ENCODE data around the gene ARHGAP25. TPM values are rescaled to one million over a fixed set of nuclear protein-coding genes. Genes with fewer than 3 reads are reported as not detected.

Gene ARHGAP25
- total and polyA plus RNA-seq, 4 donors: 3.5 to 7.0 (median 5.3) TPM

DNA sequence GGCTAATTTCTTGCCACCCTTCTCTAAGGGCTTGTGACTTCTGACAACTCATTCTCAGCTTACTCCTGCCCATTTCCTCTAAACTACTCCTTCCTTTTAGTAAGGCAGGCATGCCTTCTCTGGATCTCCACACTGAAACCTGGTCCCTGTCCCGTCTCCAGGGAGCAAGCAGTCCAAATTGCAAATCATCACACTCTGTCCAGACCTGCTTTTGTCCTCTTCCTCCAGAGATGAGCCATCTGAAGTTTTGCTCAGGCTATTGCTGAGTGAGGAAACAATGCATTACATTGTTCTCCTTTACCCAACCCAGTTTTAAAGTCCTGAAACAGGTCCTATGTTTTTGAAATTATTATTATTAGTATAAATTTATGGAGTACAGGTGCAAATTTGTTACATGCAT lies 57.3 kb downstream of the ARHGAP25 start:
- DNase-seq (ENCODE audit: low spot score): no peak
- WGBS: 60% methylated on average over 1 of the region's 1 CpG
- no peak overlapping the region for H3K9ac ChIP-seq (ENCODE audit: low read depth in 1 of 2, low read length in 2 of 2)
- no peaks in the 10 kb centered on the region for H3K9me3 ChIP-seq (ENCODE audit: control insufficient read depth in 4 of 4, low read length in 3 of 4)
- TF ChIP-seq SP1 (IDR thresholded peaks at IDR 0.05) (no peak), RXRA (IDR thresholded peaks at IDR 0.05) (no peak), FOXA1 (IDR thresholded peaks at IDR 0.05) (no peak), JUND (IDR thresholded peaks at IDR 0.05) (no peak), RAD21 (IDR thresholded peaks at IDR 0.05) (no peak), EGR1 (IDR thresholded peaks at IDR 0.05; ENCODE audit: low read depth in 2 of 2) (no peak), FOXA2 (IDR thresholded peaks at IDR 0.05) (no peak), YY1 (IDR thresholded peaks at IDR 0.05) (no peak), HNF4G (IDR thresholded peaks at IDR 0.05) (no peak), GABPA (IDR thresholded peaks at IDR 0.05 in 1 of 2, conservative IDR thresholded peaks at IDR 0.05 in 1 of 2) (no peak)
- TF ChIP-seq, protein P1, sequence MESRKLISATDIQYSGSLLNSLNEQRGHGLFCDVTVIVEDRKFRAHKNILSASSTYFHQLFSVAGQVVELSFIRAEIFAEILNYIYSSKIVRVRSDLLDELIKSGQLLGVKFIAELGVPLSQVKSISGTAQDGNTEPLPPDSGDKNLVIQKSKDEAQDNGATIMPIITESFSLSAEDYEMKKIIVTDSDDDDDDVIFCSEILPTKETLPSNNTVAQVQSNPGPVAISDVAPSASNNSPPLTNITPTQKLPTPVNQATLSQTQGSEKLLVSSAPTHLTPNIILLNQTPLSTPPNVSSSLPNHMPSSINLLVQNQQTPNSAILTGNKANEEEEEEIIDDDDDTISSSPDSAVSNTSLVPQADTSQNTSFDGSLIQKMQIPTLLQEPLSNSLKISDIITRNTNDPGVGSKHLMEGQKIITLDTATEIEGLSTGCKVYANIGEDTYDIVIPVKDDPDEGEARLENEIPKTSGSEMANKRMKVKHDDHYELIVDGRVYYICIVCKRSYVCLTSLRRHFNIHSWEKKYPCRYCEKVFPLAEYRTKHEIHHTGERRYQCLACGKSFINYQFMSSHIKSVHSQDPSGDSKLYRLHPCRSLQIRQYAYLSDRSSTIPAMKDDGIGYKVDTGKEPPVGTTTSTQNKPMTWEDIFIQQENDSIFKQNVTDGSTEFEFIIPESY (IDR thresholded peaks at IDR 0.05): no peak
- TF ChIP-seq, protein P2, sequence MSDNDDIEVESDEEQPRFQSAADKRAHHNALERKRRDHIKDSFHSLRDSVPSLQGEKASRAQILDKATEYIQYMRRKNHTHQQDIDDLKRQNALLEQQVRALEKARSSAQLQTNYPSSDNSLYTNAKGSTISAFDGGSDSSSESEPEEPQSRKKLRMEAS (IDR thresholded peaks at IDR 0.05): no peak
- TF ChIP-seq, protein P3, sequence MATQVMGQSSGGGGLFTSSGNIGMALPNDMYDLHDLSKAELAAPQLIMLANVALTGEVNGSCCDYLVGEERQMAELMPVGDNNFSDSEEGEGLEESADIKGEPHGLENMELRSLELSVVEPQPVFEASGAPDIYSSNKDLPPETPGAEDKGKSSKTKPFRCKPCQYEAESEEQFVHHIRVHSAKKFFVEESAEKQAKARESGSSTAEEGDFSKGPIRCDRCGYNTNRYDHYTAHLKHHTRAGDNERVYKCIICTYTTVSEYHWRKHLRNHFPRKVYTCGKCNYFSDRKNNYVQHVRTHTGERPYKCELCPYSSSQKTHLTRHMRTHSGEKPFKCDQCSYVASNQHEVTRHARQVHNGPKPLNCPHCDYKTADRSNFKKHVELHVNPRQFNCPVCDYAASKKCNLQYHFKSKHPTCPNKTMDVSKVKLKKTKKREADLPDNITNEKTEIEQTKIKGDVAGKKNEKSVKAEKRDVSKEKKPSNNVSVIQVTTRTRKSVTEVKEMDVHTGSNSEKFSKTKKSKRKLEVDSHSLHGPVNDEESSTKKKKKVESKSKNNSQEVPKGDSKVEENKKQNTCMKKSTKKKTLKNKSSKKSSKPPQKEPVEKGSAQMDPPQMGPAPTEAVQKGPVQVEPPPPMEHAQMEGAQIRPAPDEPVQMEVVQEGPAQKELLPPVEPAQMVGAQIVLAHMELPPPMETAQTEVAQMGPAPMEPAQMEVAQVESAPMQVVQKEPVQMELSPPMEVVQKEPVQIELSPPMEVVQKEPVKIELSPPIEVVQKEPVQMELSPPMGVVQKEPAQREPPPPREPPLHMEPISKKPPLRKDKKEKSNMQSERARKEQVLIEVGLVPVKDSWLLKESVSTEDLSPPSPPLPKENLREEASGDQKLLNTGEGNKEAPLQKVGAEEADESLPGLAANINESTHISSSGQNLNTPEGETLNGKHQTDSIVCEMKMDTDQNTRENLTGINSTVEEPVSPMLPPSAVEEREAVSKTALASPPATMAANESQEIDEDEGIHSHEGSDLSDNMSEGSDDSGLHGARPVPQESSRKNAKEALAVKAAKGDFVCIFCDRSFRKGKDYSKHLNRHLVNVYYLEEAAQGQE (IDR thresholded peaks at IDR 0.05): no peak
- TF ChIP-seq, protein P4, sequence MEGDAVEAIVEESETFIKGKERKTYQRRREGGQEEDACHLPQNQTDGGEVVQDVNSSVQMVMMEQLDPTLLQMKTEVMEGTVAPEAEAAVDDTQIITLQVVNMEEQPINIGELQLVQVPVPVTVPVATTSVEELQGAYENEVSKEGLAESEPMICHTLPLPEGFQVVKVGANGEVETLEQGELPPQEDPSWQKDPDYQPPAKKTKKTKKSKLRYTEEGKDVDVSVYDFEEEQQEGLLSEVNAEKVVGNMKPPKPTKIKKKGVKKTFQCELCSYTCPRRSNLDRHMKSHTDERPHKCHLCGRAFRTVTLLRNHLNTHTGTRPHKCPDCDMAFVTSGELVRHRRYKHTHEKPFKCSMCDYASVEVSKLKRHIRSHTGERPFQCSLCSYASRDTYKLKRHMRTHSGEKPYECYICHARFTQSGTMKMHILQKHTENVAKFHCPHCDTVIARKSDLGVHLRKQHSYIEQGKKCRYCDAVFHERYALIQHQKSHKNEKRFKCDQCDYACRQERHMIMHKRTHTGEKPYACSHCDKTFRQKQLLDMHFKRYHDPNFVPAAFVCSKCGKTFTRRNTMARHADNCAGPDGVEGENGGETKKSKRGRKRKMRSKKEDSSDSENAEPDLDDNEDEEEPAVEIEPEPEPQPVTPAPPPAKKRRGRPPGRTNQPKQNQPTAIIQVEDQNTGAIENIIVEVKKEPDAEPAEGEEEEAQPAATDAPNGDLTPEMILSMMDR (IDR thresholded peaks at IDR 0.05; ENCODE audit: low read depth, low read length, missing input control): no peak
- TF ChIP-seq, protein P5, sequence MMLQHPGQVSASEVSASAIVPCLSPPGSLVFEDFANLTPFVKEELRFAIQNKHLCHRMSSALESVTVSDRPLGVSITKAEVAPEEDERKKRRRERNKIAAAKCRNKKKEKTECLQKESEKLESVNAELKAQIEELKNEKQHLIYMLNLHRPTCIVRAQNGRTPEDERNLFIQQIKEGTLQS (IDR thresholded peaks at IDR 0.05): no peak
- H3K27me3 ChIP-seq (ENCODE audit: control insufficient read depth in 4 of 4, insufficient read depth in 4 of 4, low read length in 3 of 4): no peaks in the 10 kb centered on the region
- no peaks in the 10 kb centered on the region for H3K4me1 ChIP-seq (ENCODE audit: control insufficient read depth in 4 of 4, insufficient read depth in 4 of 4, low read length in 3 of 4)
- no peak overlapping the region for H3K27ac ChIP-seq (ENCODE audit: low read depth in 1 of 2, low read length in 2 of 2)
- H3K4me3 ChIP-seq (ENCODE audit: low read depth in 1 of 3, low read length in 3 of 3): no peak overlapping the region
- H3K36me3 ChIP-seq (ENCODE audit: control insufficient read depth in 4 of 4, insufficient read depth in 3 of 4, low read depth in 1 of 4, low read length in 3 of 4): peaks cover 0 to 5% (median 0%) of the 10 kb centered on the region in 4 donors

DNA sequence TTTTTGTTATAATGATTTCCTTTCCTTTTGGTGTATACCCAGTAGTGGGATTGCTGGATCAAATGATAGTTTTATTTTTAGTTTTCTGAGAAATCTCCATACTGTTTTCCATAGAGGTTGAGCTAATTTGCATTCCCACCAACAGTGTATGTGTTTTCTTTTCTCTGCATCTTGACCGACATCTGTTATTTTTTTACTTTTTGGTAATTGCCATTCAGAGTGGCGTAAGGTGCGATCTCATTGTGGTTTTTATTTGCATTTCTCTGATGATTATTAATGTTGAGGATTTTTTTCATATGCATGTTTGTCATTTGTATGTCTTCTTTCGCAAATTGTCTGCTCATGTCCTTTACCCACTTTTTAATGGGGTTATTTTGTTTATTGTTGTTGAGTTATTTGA lies 58.1 kb downstream of the ARHGAP25 start:
- WGBS: 95% methylated on average over 4 of the region's 4 CpGs
- H3K27ac ChIP-seq (ENCODE audit: low read depth in 1 of 2, low read length in 2 of 2): no peak overlapping the region

More for the DNA sequence above, 58.1 kb downstream of the ARHGAP25 start:
- no peaks in the 10 kb centered on the region for H3K9me3 ChIP-seq (ENCODE audit: control insufficient read depth in 4 of 4, low read length in 3 of 4)
- H3K4me3 ChIP-seq (ENCODE audit: low read depth in 1 of 3, low read length in 3 of 3): no peak overlapping the region
- H3K4me1 ChIP-seq (ENCODE audit: control insufficient read depth in 4 of 4, insufficient read depth in 4 of 4, low read length in 3 of 4): no peaks in the 10 kb centered on the region
- TF ChIP-seq JUND (IDR thresholded peaks at IDR 0.05) (no peak), YY1 (IDR thresholded peaks at IDR 0.05) (no peak), NR2F2 (IDR thresholded peaks at IDR 0.05) (no peak), FOXA1 (IDR thresholded peaks at IDR 0.05) (no peak)
- DNase-seq (ENCODE audit: low spot score): no peak
- H3K36me3 ChIP-seq (ENCODE audit: control insufficient read depth in 4 of 4, insufficient read depth in 3 of 4, low read depth in 1 of 4, low read length in 3 of 4): peaks cover 0 to 5% (median 0%) of the 10 kb centered on the region in 4 donors
- H3K9ac ChIP-seq (ENCODE audit: low read depth in 1 of 2, low read length in 2 of 2): no peak overlapping the region
- H3K27me3 ChIP-seq (ENCODE audit: control insufficient read depth in 4 of 4, insufficient read depth in 4 of 4, low read length in 3 of 4): no peaks in the 10 kb centered on the region
